ENCODE measurements around the gene ADD2.
"Not testable (repeated sequence)": the region's sequence is repeated elsewhere in the genome, so short reads cannot be mapped to it uniquely, and the experiment has no call there.

The ADD2 gene

GRCh38 chr2:70670202-70670601, 97.8 kb downstream of the ADD2 start:
- DNase-seq = no peak

DNA sequence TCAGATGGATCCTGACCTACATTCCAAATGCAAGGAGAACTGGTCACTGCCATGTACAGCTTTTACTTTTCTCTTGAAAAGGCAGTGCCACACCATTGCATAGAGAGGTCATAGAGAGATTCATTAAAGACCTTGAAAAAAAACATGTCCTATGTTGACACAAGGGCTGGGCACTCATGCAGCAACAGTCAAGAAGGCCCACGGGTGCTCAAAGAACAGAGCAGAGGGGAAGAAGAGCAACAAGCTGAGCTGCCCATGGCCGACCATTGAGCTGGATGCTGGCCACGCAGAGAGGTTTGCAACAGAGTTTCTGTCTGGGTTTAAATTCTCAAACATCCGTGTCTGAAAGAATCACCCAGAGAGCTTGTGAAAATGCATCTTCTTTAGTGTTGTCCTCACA, 99.1 kb downstream of the ADD2 start:
- DNase-seq = no peak

DNA sequence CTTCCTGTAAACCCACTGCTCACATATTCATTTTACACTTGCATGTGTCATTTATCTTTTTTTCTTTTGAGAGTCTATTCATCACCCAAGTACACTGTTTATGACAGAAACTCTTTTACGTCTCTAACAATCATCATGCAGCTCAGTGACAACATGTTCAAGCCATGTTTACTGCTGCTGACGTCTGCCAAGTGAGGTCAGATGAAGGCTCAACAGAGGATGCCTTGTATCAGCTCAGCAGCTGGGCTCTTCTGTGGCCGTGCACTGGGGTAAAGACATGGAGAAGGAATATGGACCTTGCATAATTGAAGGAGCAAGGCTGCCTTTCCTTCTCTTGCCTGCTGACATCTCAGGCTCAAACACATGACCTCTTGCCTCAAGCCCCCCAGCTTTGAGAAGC, 99.6 kb downstream of the ADD2 start:
- no peak for DNase-seq

DNA sequence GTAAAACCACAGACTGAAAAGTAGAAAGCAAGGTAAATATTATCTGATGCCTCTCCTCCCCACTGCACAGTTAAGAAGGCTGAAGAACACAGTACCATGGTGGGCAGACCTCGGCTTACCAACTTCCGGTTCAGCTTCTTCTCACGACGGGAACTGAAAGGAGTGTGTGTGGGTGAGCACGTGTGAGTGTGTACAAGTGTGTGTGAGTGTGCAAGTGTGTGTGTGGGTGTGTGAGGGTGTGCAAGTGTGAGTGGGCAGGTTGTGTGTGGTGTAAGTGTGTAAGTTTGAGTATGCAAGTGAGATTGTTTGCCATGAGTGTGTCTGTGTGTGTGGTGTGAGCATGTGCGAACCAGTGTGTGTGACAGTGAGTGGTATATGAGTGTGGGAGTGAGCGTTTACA, 103.5 kb downstream of the ADD2 start:
- DNase-seq = no peak

DNA sequence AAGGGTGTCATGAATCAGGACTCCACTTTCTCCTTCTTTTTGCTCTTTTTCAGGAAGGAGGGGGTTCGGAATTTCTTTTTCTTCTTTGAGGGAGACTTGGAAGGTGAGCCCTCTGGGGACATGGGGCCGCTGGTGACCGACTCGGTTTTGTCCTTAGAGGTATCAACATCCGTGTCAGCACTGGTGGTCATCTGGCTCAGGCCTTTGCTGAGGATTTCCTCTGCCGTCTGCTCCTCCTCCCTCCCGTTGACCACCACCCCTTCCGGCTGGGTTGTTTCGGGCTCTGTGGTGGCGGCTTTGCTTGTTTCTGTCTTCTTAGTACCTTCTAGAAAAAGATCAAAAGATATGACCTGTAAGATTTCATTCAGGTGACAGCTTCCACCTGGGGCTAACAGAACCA, 104.6 kb downstream of the ADD2 start:
- DNase-seq = no peak

DNA sequence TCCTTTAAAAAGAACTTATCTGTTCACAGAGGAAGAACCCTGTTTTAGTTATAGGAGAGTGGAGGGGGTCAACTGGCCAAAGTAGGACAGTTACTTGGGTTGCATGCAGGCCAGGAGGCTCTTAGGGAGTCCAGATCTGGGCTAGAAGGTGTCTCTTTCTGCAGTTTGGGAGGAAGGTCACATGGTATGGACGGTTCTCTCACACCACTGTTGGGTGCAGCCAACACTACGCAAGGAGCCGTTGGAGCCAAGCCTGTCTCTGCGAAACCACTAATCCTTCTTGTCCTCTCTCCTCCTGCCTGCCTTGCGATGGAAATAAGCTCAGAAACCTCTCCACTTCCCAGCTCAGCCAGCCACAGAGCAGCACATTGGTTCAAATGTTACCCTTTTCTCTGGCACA, 108.4 kb downstream of the ADD2 start:
- DNase-seq = no peak

DNA sequence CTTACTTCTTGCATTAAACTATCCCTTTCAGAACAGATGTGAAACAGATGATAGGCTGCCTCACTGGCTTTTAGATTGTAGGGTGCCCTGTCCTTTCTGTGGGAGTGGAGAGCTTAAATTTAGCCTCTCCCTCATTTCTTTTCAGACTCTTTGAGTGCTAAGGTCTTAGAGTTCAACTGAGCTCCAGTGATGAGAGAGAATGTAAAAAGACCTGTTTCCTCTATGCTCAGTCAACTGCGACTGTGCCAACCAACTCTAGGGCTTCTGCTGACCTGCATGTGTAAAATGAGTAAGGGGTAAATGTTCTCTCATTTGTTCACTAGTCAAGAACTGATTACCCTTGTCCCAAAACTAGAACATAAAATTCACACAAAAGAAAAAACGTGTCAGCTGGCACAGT, 109.5 kb downstream of the ADD2 start:
- no peak for DNase-seq

DNA sequence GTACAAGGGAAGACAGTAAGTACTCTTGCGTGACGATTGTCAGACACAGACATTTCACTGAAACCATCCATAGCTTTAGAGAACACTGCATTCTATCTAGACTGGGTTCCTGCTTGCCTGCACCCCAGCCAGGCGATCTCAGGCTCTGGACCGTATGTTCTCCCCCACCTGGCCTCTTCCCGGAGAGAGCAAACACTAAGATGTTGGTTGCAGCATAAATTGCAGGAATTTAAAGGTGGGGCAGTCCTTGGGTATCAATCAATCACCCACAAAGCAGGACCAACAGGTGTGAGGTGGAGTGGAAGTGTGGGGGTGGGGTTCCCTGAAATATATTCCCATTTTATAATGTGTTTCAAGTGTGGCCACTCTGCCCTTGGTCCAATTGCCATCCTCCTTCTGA, 110.8 kb downstream of the ADD2 start:
- no peak for DNase-seq

- DNase-seq = no peak
These were observed 111.5 kb downstream of the ADD2 start for GRCh38 chr2:70656421-70657010.

GRCh38 chr2:70655786-70656185, 112.2 kb downstream of the ADD2 start:
- DNase-seq = no peak

- DNase-seq = not testable (repeated sequence)
These were observed 112.8 kb downstream of the ADD2 start for GRCh38 chr2:70655211-70655610.

DNA sequence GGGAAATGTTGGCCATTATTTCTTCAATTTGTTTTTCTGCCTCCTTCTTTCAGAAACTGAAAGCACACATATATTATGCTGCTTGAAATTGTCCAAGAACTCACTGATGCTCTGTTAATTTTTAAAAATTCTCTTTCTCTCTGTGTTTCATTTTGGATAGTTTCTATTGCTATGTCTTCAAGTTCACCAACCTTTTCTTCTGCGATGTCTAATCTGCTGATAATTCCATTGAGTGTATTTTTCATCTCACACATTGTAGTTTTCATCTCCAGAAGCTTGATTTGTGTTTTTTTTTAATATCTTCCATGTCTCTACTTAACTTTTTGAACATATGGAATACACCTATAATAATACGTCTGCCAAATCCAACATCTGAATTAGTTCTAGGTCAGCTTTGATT, 116.3 kb downstream of the ADD2 start:
- DNase-seq = no peak

DNA sequence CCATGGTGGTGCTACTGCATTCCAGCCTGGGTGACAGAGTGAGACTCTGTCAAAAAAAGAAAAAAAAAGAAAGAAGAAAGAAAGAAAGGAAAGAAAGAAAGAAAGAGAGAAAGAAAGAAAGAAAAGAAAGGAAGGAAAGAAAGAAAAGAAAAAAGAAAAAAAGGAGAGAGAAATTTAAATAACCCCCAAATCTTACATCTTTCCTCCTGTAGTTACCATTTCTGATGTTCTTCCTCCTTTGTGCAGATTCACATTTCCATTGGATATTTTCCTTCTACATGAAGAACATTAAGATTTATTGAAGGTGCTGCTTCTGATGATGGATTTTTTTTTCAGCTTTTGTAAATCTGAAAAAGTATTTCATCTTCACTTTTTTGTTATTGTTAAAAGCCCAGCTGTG, 117.0 kb downstream of the ADD2 start:
- DNase-seq = no peak

DNA sequence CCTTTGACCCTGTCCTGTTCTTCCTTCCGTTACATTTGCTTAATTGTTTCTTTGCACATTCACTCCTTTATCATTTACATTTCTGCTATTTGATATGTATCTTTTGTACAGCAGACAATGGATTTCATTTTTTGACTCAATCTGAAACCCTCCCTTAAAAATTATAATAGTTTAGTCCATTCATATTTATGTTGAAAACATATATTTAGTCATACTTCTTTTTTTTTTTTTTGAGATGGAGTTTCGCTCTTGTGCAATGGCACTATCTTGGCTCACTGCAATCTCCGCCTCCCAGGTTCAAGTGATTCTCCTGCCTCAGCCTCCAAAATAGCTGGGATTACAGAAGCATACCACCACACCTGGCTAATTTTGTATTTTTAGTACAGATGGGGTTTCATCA, 119.0 kb downstream of the ADD2 start:
- no peak for DNase-seq

GRCh38 chr2:70647873-70648481, 120.0 kb downstream of the ADD2 start:
- DNase-seq = peak; percentile 53

DNA sequence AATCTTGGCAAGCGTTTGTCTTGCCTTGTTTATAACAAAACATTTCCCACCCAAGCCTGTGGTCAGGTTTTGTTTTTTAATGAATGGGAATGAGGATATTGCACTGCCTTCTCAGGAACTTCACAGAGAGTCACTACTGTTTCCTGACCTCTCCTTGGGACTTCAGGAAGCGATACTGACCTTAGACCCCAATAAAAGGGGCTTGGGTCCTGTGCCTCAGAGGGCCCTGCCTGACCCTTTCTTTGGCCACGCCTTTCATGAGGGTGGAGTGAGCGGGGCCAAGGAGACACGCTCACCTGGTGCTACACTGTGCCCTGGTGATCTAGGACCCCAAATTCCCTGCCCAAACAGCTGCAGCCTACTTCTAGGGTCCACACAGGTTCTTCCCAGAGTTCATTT, 121.6 kb downstream of the ADD2 start:
- no peak for DNase-seq

GRCh38 chr2:70645733-70646419, 122.1 kb downstream of the ADD2 start:
- DNase-seq = no peak

- DNase-seq = no peak
These were observed 124.3 kb downstream of the ADD2 start for GRCh38 chr2:70643715-70644114.

GRCh38 chr2:70641263-70641784, 126.7 kb downstream of the ADD2 start:
- DNase-seq = no peak

GRCh38 chr2:70639841-70640436, 128.1 kb downstream of the ADD2 start:
- DNase-seq = no peak

- no peak for DNase-seq
These were observed 129.4 kb downstream of the ADD2 start for GRCh38 chr2:70638561-70638960.

- no peak for DNase-seq
These were observed 134.5 kb downstream of the ADD2 start for GRCh38 chr2:70633508-70633907.

GRCh38 chr2:70632966-70633365, 135.0 kb downstream of the ADD2 start:
- no peak for DNase-seq

GRCh38 chr2:70632388-70632787, 135.6 kb downstream of the ADD2 start:
- no peak for DNase-seq
